22Rv1 (cell line): ENCODE results near the gene MSI2.

ENCODE experiments used
- CTCF ChIP-seq: fragments of 450-650 bp; IDR thresholded peaks from 2 replicates; pipeline ENCODE4 v1.5.1; 2017; ENCODE audit warnings: mild to moderate bottlenecking
- ZFX ChIP-seq: fragments of 450-650 bp; IDR thresholded peaks from 2 replicates; pipeline ENCODE4 v1.6.1; 2017; ENCODE audit warnings: antibody characterized with exemption, borderline replicate concordance

DNA sequence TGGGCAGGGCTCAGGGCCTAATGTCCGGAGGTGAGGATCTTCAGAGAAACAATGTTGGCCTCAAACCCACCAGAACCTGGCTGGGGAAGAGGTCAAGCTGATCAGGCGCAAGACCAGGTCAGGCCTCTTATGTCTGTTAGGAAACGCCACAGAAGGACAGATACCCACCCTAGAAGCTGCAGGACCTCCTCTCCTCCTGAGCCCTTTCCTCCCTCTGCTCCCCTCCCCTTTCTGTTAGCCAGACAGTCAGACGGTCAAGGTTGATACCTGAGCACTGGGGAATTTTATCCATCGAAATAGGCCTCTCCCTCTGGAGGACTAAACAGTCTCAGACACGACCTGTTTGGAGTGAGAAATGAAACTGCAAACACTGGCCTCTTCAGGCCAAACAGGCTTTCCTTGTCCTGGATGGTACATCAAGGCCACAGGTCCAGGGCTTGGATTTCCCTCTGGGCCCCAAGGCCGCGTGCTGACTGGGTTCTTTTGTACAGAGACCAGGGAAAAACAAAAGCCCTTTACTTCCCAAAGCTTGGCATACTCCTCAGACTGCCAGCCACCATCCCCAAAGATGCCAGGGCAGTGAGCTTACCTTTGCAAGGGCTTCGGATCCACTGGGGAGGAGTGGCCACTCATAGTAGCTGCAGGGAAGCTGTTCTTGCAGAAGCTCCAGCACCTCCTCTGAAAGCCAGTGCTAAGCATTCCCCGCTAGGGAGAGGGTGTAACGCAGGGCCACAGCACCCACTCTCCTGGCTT lies 353.0 kb downstream of the MSI2 start:
- TF ChIP-seq CTCF: no peak
- no peak for TF ChIP-seq ZFX
